KMS-11 (cell line): ENCODE measurements around the gene SGSM1.

ENCODE experiments used
- H2AFZ ChIP-seq: fragments of 200-600 bp; sonication (generic); 2 replicates; pipeline ENCODE4 v1.6.1; 2016; ENCODE audit warnings: antibody characterized with exemption, mixed run types, low read depth
- H3K27ac ChIP-seq: fragments of 200-600 bp; sonication (generic); 2 replicates; pipeline ENCODE4 v1.6.1; 2016; ENCODE audit warnings: mild to moderate bottlenecking, mixed run types
- H3K27me3 ChIP-seq: fragments of 200-600 bp; sonication (generic); 2 replicates; pipeline ENCODE4 v1.6.1; 2017; ENCODE audit warnings: mild to moderate bottlenecking, low read depth, mixed run types, moderate library complexity; ENCODE audit not compliant: insufficient read depth
- H3K36me3 ChIP-seq: fragments of 200-600 bp; sonication (generic); 2 replicates; pipeline ENCODE4 v1.6.1; 2017; ENCODE audit warnings: mild to moderate bottlenecking, mixed run types; ENCODE audit not compliant: insufficient read depth
- H3K4me1 ChIP-seq: fragments of 200-600 bp; sonication (generic); 2 replicates; pipeline ENCODE4 v1.6.1; 2016; ENCODE audit warnings: mild to moderate bottlenecking, low read depth, mixed run types; ENCODE audit not compliant: poor library complexity, severe bottlenecking
- H3K4me2 ChIP-seq: fragments of 200-600 bp; sonication (generic); 2 replicates; pipeline ENCODE4 v1.7.0; 2016; ENCODE audit warnings: mild to moderate bottlenecking, mixed run types
- H3K4me3 ChIP-seq: fragments of 200-600 bp; sonication (generic); IDR thresholded peaks from 2 replicates; pipeline ENCODE4 v1.6.1; 2017; ENCODE audit warnings: low read depth, low read length, mixed read lengths; ENCODE audit not compliant: insufficient read depth
- H3K79me2 ChIP-seq: fragments of 200-600 bp; sonication (generic); 2 replicates; pipeline ENCODE4 v1.6.1; 2016; ENCODE audit warnings: low read depth, mixed run types; ENCODE audit not compliant: insufficient read depth
- H3K9ac ChIP-seq: fragments of 200-600 bp; sonication (generic); 2 replicates; pipeline ENCODE4 v1.6.1; 2016; ENCODE audit warnings: mild to moderate bottlenecking, mixed run types
- H4K20me1 ChIP-seq: fragments of 200-600 bp; sonication (generic); 2 replicates; pipeline ENCODE4 v1.6.1; 2016; ENCODE audit warnings: mild to moderate bottlenecking, mixed run types; ENCODE audit not compliant: insufficient read depth
- TF ChIP-seq, protein P1 (sequence below): fragments of 200-600 bp; sonication (generic); conservative IDR thresholded peaks from 2 replicates; pipeline ENCODE4 v1.6.1; 2017; ENCODE audit warnings: low read depth, mild to moderate bottlenecking, antibody characterized with exemption, low read length, moderate library complexity, mixed read lengths

The SGSM1 gene

DNA sequence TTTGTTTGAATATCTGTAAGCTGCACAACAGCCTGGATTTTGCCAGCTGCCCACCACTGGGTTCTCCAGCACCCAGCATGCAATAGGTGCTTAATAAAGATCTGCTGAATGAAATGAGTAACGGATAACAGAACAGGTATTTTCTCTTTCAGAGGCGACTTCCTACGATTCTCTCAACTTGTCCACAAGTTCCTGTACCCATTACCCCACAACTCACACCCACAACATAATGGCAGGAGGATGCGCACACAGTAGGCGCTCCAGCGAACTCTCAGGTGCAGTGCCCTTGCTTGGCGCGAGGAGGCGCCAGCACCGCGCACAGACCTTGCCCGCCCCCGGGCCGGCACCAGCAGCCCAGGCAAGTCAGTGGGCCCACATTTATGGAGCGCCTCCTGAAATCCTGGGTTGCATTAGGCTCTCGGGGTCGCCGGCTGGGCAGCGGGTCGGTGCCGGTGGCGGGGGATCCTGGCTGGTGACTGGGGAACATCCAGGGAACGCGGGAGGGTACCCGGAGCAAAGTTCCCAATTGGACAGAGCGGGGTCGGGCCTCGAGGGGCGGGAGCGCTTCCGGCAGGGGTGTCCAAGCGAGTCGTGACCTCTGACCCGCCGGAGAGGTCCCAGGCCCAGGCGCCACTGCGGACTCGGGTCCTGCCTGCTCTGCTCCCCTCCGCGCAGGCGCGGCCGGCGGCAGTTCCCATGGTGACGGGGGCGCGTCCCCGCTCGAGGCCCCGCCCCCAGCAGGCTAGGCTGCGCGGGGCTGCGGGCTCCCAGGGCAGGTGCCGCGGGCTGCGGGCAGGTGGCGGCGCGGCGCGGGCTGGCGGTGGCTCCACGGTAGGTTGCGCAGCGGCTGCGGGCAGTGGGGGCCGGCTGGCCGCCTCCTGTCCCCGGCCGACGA, 146.2 kb downstream of the SGSM1 start, which contains the start of gene KIAA1671:
TSS of gene KIAA1671 (plus strand) at position 775 of the 895 bp plus-strand sequence. CDS start 75,284 bp downstream, outside the sequence.
- peak within 1 kb of the TSS; percentile 93 for H2AFZ ChIP-seq

DNA sequence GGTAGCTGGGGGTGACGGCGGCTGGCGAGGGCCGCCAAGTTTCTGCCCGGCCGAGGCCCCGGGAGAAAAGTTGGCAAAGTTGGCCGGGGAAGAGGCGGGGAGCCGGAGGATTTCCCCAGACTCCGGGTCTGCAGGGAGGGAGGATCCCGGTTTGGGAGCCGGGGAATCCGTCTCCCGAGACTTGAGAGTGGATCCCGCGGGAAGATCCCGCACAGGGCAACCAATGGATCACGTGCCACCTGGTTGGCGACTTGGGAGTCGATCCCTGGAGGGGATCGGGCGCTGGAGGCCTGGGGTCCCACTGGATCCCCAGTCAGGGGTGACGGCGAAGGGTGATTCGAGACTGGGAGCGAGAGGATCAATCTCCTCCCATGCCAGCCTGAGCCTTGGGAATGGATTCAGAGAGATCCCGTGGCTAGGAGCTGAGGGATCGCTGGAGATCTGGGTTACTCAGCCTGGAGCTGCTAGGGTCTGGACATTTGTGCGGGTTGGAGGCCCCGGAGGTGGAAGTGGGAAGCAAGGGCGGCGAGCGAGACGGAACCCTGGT, 146.9 kb downstream of the SGSM1 start:
- no peaks in the 10 kb centered on the region for H3K27me3 ChIP-seq
- no peak overlapping the region for H3K27ac ChIP-seq
- peak overlapping the region; percentile 93 for H2AFZ ChIP-seq
- H4K20me1 ChIP-seq = no peaks in the 10 kb centered on the region
- H3K4me3 ChIP-seq = no peak overlapping the region
- H3K9ac ChIP-seq = peak overlapping the region; percentile 55
- no peaks in the 10 kb centered on the region for H3K36me3 ChIP-seq
- H3K4me2 ChIP-seq = peak overlapping the region; percentile 69
- H3K4me1 ChIP-seq = peaks cover 4% of the 10 kb centered on the region
- TF ChIP-seq, protein P1, sequence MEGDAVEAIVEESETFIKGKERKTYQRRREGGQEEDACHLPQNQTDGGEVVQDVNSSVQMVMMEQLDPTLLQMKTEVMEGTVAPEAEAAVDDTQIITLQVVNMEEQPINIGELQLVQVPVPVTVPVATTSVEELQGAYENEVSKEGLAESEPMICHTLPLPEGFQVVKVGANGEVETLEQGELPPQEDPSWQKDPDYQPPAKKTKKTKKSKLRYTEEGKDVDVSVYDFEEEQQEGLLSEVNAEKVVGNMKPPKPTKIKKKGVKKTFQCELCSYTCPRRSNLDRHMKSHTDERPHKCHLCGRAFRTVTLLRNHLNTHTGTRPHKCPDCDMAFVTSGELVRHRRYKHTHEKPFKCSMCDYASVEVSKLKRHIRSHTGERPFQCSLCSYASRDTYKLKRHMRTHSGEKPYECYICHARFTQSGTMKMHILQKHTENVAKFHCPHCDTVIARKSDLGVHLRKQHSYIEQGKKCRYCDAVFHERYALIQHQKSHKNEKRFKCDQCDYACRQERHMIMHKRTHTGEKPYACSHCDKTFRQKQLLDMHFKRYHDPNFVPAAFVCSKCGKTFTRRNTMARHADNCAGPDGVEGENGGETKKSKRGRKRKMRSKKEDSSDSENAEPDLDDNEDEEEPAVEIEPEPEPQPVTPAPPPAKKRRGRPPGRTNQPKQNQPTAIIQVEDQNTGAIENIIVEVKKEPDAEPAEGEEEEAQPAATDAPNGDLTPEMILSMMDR = no peak
- no peaks in the 10 kb centered on the region for H3K79me2 ChIP-seq

More for the DNA sequence above, 146.2 kb downstream of the SGSM1 start, which contains the start of gene KIAA1671:
- Histone ChIP-seq H3K79me2 (no peaks in the 10 kb centered on the region), H3K4me1 (peaks cover 4% of the 10 kb centered on the region), H3K36me3 (no peaks in the 10 kb centered on the region), H4K20me1 (no peaks in the 10 kb centered on the region), H3K4me3 (no peak within 1 kb of the TSS), H3K27me3 (no peaks in the 10 kb centered on the region), H3K4me2 (peak within 1 kb of the TSS; percentile 69), H3K9ac (peak within 1 kb of the TSS; percentile 55), H3K27ac (no peak within 1 kb of the TSS)
- TF ChIP-seq, protein P1 = peak; percentile 93

DNA sequence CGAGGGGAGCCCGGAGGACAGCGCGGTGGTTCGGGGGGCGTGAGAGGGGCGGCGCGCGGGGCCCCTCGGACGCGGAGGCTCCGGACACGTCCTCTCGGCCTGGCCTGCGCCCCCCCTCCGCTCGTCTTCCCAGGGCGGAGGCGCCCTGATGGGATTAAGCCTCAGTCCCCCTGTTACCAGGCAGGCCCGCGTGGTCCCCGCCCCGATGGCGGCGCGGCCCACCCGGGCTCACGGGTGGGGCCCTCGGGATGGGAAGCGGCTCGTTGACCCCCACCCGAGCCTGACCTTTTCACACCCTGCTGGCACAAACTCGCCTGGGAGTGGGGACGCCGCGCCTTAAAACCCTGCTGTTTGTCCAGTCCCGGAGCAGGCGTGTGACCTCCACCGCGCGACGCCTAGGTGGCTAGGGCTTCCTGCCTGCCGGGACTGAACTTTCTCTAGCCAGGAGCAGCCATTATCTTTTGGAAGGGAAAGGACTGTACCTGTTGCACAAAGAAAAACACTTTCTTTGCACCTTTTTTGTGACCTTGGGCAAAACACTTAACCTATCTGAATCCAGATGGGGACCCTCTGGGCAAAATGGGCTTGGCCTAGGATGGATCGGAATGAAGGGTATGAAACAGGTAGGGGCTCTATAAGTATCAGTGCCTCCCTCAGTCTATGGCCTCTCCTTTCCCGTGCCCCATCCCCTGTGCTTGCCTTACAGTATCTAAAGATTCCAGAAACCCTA, 147.5 kb downstream of the SGSM1 start:
- H4K20me1 ChIP-seq = no peaks in the 10 kb centered on the region
- H3K4me2 ChIP-seq = peak overlapping the region; percentile 69
- no peak overlapping the region for H3K27ac ChIP-seq
- H3K79me2 ChIP-seq = no peaks in the 10 kb centered on the region
- no peaks in the 10 kb centered on the region for H3K27me3 ChIP-seq
- TF ChIP-seq, protein P1 = no peak
- H3K36me3 ChIP-seq = no peaks in the 10 kb centered on the region
- no peak overlapping the region; the same call in 1 of the 2 replicates for H3K9ac ChIP-seq
- H3K4me3 ChIP-seq = no peak overlapping the region
- H3K4me1 ChIP-seq = peaks cover 4% of the 10 kb centered on the region
- H2AFZ ChIP-seq = no peak overlapping the region

DNA sequence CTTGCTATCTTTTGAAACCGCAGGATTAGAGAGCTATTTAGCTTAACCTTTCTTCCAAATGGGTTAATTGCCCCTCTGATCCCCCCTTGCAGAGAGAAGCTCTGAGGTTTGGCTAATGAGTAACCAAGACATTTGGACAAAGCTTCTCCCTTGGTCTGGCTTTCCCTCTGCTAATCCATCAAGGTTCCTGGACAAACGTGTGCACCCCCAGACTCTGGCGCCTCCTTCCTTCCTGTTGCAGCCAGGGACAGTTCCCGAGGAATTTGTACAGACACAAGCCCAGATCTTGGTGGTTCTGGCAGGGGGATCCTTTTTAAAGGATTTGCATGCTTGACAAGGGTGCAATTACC, 148.1 kb downstream of the SGSM1 start:
- Histone ChIP-seq H2AFZ (no peak overlapping the region), H3K27me3 (no peaks in the 10 kb centered on the region), H4K20me1 (no peaks in the 10 kb centered on the region), H3K36me3 (no peaks in the 10 kb centered on the region), H3K4me3 (no peak overlapping the region), H3K79me2 (no peaks in the 10 kb centered on the region), H3K4me1 (peaks cover 4% of the 10 kb centered on the region), H3K27ac (no peak overlapping the region), H3K4me2 (no peak overlapping the region), H3K9ac (no peak overlapping the region)
- TF ChIP-seq, protein P1 = no peak
